DMS53 treated with DMSO at 0.1 percent for 48 hours (cell line): Measurements from ENCODE around the gene NSG2.

Experiments used
- DNase-seq: peaks from one replicate; lab custom pipeline; 2025; ENCODE audit not compliant: unreplicated experiment; lab: John Stamatoyannopoulos, UW

NSG2 gene

DNA sequence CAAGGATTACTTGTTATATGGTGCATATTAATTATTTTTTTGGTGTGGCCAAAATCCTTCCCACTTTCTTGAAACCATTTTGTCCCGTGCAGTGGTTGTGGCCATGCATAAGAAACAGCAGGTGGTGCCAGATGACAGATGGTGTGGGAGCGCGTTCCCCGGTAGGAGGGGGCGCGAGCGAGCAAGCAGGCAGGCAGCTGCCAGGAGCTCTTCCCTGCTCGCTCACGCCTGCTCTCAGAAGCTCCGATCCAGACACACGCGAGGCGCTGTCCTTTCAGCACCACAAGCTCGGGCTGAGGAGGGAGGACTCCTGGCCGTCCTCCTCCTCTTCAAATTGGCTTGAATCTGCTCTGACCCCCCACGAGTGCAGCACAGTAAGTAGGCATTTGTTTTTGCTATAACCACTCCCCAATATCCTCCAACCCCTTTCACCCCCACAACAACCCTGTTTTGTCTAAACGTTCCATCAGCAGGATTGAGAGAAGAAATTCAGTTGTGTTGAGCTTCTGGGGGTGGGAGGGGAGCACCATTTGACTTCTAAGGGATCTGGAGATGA is at the start of gene NSG2:
Gene NSG2 (plus strand): TSS at position 237 of the 556 bp plus-strand sequence. CDS start 1,050 bp downstream, outside the sequence.
- DNase-seq, result peak; percentile 94

GRCh38 chr5:173997331-173997730 is 48.2 kb upstream of the NSG2 start:
- no peak for DNase-seq

GRCh38 chr5:173998531-173998930 is 47.0 kb upstream of the NSG2 start:
- no peak for DNase-seq

DNA sequence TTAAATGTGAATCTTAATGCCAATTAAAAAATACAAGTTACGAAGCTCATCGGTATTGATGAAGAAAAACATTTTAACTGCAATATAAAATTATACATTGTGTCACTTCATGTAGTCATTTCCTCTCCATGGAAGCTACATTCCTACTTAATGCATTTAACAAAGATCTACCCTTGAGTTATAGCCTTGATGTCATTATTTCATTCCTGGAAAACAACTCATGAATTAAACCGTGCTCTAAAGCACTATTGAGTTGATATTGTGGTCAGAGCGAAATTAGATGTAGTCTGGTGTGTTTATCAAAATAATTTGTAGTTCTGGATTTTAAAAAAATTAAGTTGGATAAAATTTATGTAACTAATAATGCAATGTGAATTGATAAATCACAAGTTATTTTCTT is 45.4 kb upstream of the NSG2 start:
- DNase-seq, result no peak

DNA sequence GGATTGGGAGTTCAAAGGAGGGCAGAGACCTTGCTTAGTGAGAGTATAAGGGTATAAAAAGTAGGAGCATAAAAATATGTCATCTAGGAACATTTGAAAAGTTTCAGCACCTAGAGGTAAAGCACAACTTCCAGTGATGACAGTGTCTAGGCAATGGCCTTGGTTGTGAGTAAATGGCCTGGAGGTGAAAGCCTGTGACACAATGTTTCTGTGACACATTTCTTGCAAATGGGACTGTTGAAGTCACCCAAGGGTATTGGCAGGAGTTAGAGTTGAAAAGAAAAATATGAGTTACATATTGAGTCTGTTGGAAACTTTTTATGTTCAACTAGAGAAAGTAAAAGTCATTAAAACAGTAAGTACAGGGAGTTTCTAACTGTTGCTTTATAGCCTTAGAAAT is 41.7 kb upstream of the NSG2 start:
- no peak for DNase-seq

- no peak for DNase-seq
Measured at GRCh38 chr5:174008922-174009321, 36.6 kb upstream of the NSG2 start.

- no peak for DNase-seq
Measured at GRCh38 chr5:174010365-174010764, 35.1 kb upstream of the NSG2 start.

DNA sequence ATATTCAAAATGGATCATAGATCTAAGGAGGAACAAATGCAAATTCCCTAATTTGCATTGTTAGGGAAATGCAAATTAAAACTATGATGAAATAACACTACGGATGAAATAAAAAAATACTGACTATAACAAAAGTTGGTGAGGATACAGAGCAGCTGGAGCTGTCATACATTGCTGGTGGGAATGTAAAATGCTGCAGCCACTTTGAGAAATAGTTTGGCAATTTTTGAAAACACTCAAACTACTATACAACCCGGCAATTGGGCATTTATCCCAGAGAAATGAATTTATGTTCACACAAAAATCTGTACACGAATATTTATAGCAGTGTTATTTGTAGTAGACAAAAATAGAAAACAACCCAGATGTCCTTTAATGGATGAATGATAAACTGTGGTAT is 34.1 kb upstream of the NSG2 start:
- no peak for DNase-seq

GRCh38 chr5:174020069-174020927 is 25.2 kb upstream of the NSG2 start:
- peak; percentile 88 for DNase-seq

DNA sequence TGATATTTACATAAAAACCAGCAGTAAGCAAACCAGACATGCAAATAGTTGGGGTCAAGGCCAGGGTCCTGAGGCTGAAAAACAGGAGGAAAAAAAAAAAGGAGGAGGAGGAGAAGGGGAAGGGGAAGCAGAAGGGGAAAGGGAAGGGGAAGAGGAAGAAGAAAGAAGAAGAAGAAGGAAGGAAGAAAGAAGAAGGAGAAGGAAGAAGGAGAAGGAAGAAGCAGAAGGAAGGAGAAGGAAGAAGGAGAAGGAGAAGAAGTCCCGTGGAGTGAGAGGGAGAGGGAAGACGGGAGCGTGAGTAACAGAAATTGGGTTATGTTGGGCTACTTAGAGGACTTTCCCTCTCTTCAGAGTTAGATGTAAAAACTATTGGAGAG is 24.6 kb upstream of the NSG2 start:
- DNase-seq, result no peak

- no peak for DNase-seq
Measured at GRCh38 chr5:174022384-174023095, 23.0 kb upstream of the NSG2 start.

DNA sequence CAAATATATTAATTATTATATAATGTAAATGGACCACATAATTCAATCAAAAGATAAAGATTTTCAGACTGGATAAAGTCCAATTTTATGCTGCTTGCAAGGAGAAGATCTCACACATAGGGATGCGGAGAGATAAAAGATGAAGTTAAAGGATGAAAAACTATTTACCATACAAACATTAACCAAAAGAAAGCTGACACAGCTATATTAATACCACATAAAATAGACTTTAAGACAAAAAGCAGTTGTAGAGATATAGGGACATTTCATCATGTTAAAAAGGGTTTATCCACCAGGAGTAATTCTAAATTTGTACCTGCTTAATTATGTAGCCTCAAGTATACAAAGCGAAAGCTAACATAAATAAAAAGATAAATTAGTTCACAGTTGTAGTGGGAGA is 15.2 kb upstream of the NSG2 start:
- no peak for DNase-seq

DNA sequence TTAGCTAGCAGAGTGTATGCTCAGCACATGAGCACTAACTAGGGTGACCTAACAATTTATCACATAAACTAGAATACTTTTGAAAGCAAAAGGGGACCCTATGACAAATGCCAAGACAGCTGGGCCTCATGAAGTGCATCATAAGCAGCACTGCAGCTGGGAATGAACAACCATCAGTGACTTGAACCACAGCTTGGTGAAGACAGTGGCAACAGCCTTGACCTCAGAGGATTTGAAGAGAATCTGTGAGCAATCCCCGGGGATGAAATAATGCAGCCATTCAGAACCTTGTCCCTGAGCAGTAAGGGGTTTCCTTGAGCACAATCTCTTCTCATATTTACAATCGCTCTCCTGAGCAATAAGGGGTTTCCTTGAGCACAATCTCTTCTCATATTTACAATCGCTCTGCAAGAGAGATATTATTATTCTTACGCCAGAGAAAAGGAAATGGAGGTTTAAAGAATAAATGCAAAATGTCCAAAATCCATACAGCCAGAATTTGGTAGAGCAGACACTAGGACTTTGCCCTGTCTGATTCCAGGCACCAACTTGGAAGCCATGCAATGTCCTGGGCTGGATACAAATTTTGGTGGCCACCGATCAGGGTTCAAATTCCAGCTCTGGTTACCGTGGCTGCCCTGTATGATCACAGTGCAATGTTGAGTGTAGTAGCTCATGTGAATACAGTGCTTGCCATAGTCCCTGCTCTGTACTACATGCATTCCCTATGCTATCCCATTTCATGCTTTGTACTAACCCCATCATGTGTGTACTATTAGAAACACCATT is 846 bp upstream of the NSG2 start:
- no peak for DNase-seq

GRCh38 chr5:174046558-174046957 is 1.1 kb downstream of the NSG2 start:
- no peak for DNase-seq

DNA sequence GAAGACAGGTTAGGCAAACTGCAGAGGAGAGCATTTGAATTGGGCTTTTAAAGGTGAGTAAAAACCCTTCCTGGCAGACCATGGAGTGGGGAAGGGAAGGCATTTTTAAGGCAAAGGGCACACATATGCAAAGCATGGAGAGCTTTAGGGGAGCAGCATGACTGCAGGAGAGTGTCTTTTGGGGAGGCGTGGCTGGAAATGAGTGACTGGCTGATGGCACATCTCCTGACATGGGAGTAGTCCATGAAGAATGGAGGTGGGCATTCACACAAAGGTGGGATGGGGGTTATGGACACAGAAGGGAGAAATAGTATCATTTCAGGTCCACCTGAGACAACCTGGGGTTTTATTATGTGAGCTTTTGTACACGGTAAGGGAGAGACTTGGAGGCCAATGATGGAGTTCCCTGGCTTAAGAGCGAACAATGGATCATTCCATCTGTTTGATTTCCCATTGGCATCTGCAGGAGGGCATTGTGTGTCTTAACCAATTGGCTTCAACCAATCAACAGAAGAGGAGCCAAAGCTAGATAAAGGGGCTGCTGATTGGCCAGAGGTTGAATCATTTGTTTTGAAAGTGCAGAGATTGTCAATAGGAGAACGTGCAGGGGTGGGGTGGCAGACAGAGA is 2.1 kb downstream of the NSG2 start:
- no peak for DNase-seq

GRCh38 chr5:174052636-174053035 is 7.1 kb downstream of the NSG2 start:
- DNase-seq, result no peak

DNA sequence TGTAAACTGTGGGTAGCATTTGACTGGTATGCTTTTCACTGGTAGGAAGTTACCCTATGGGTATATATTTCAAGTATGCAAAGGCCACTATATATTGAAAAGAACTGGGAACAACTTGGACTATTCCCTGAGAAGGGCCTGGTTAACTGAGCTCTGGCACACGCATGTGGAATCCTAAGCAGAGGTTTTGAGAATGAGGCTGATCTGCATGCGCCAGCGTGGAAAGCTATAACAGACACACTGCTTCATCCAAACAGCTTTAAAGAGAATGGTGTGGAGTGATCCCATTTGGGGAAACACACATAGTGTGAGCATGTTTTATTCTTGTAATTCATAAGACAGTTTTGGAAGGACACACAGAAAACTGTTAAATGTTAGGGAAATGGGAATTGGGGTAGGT is 8.4 kb downstream of the NSG2 start:
- no peak for DNase-seq

DNA sequence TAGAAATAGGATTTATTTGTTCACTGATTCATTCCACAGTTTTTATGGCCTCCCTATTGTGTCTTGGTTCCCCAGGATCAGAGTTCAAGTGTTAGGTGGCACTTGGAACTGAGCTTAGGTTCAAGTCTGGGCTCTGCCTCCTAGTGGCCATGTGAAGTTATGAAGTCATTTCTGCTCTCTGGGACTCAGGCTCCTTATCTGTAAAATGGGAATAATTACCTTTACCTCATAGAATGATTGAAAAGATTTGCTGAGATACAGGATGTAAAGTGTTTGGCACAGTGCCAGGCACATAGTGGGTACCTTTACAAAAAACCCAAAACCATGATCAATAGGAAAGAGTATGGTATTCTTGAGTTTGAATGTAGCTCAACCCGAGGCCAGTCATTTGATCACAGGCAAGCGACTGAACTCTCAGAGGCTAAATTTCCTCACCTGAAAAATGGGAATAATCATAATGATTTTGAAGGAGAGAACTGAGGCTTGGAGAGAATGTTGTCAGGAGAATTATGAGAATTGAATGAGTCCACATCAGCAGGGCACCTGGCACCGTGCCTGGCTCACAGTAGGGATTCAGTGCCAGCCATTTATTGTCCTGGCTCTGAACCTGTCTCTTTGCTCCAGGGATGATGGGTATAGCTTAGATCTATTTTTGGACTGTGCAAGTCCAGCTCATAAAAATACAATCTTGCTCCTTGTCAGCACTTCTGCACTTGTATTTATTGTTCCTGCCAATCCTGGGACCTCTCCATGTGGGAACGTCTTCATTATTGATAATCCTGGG is 10.8 kb downstream of the NSG2 start:
- no peak for DNase-seq

- DNase-seq, result no peak
Measured at GRCh38 chr5:174057206-174057605, 11.7 kb downstream of the NSG2 start.
